Smooth muscle cell (in vitro differentiated cells): Measurements from ENCODE around the gene IPO13. TPM values are rescaled to one million over a fixed set of nuclear protein-coding genes. Genes with fewer than 3 reads are reported as not detected.
A peak's percentile ranks its signal among the peaks of the same experiment; 100 is the strongest.

Experiments
- DNase-seq: peaks from one replicate; lab custom pipeline; 2025; ENCODE audit not compliant: unreplicated experiment; lab: John Stamatoyannopoulos, UW
- H2AFZ ChIP-seq: fragments of 200-600 bp; sonication (generic); 2 replicates; pipeline ENCODE4 v1.6.0; 2016; ENCODE audit warnings: antibody characterized with exemption, low read depth, mild to moderate bottlenecking
- H3F3A ChIP-seq: fragments of 200-600 bp; sonication (generic); 2 replicates; pipeline ENCODE4 v1.6.0; 2017; ENCODE audit warnings: antibody characterized with exemption, low read depth
- H3K27ac ChIP-seq: fragments of 200-600 bp; sonication (generic); 2 replicates; pipeline ENCODE4 v1.5.1; 2016; ENCODE audit warnings: low read depth, mild to moderate bottlenecking
- H3K27me3 ChIP-seq: fragments of 200-600 bp; sonication (generic); 2 replicates; pipeline ENCODE4 v1.6.1; 2016; ENCODE audit warnings: low read depth, mild to moderate bottlenecking
- H3K36me3 ChIP-seq: fragments of 200-600 bp; sonication (generic); 2 replicates; pipeline ENCODE4 v1.5.1; 2016; ENCODE audit warnings: low read depth
- H3K4me1 ChIP-seq: fragments of 200-600 bp; sonication (generic); 2 replicates; pipeline ENCODE4 v1.5.1; 2016; ENCODE audit warnings: low read depth
- H3K4me2 ChIP-seq: fragments of 200-600 bp; sonication (generic); 2 replicates; pipeline ENCODE4 v1.6.0; 2016; ENCODE audit warnings: mild to moderate bottlenecking
- H3K4me3 ChIP-seq: fragments of 200-600 bp; sonication (generic); 2 replicates; pipeline ENCODE4 v1.5.1; 2016; ENCODE audit warnings: mild to moderate bottlenecking
- H3K79me2 ChIP-seq: fragments of 200-600 bp; sonication (generic); 2 replicates; pipeline ENCODE4 v1.6.0; 2016; ENCODE audit warnings: low read depth, mild to moderate bottlenecking
- H3K9ac ChIP-seq: fragments of 200-600 bp; sonication (generic); 2 replicates; pipeline ENCODE4 v1.6.0; 2016; ENCODE audit warnings: low read depth
- H3K9me3 ChIP-seq: fragments of 200-600 bp; sonication (generic); replicated peaks from 2 replicates; pipeline ENCODE4 v1.5.1; 2016; ENCODE audit warnings: low read depth
- H4K20me1 ChIP-seq: fragments of 200-600 bp; sonication (generic); 2 replicates; pipeline ENCODE4 v1.6.0; 2016; ENCODE audit warnings: low read depth
- WGBS: methylation state at CpG from one replicate; pipeline ENCODE4 v1.1.7; 2016; ENCODE audit warnings: low lambda C conversion rate; 5-methylcytosine and 5-hydroxymethylcytosine counted together
- polyA plus RNA-seq: library from polyadenylated mRNA; unstranded; fragments of >200 nt; fragmentation: Nextera tagmentation; extraction: Ambion mirVana; gene quantifications from 2 replicates; pipeline ENCODE4 v1.2.1, GENCODE V29; 2016
- total RNA-seq: library from RNA; depleted of rRNA; stranded (reverse); fragments of >200 nt; gene quantifications from 2 replicates; pipeline ENCODE4 v1.2.3, GENCODE V29; 2014
- TF ChIP-seq, protein P1 (sequence below): fragments of 200-600 bp; sonication (generic); IDR thresholded peaks from 2 replicates; pipeline ENCODE4 v1.5.1; 2017; ENCODE audit warnings: borderline replicate concordance, mild to moderate bottlenecking, antibody characterized with exemption; ENCODE audit not compliant: insufficient read depth, poor library complexity, severe bottlenecking

Gene IPO13
- total and polyA plus RNA-seq, 2 experiments from 2014 or later = 10.4 to 21.2 TPM

DNA sequence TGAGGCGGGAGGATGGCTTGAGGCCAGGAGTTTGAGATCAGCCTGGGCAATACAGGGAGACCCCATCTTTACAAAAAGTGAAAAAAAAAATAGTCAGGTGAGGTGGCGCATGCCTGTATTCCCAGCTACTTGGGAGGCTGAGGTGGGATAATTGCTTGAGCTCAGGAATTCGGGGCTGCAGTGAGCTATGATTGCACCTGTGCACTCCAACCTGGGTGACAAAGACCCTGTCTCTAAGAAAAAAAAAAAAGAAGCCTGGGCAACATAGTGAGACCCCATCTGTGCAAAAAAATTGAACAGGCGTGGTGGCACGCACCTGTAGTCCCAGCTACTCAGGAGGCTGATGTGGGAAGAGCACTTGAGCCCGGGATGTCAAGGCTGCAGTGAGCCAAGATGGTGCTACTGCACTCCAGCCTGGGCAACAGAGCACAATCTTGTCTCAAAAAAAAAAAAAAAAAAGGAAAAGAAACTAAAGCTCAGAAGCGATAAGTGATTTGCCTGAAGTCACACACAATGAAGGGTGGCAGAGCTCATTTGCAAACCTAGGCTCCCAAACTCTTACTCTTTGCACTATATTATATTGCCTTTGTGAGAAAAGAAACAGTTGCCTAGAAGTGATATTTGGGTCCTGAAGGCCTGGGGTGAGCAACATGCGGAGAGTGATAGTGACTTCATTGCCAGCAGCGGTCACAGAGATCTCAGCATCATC lies 46.6 kb downstream of the IPO13 start:
- Histone ChIP-seq H3K9me3 (no peaks in the 10 kb centered on the region), H3K4me1 (peaks cover 11% of the 10 kb centered on the region), H3K36me3 (no peaks in the 10 kb centered on the region), H3K9ac (no peak overlapping the region), H3K4me3 (no peak overlapping the region), H3K27me3 (no peaks in the 10 kb centered on the region), H2AFZ (no peak overlapping the region), H3F3A (peaks cover 10% of the 10 kb centered on the region), H3K27ac (no peak overlapping the region), H3K79me2 (no peaks in the 10 kb centered on the region), H4K20me1 (no peaks in the 10 kb centered on the region), H3K4me2 (no peak overlapping the region)
- WGBS = 93% methylated on average over 9 of the region's 9 CpGs
- TF ChIP-seq, protein P1, sequence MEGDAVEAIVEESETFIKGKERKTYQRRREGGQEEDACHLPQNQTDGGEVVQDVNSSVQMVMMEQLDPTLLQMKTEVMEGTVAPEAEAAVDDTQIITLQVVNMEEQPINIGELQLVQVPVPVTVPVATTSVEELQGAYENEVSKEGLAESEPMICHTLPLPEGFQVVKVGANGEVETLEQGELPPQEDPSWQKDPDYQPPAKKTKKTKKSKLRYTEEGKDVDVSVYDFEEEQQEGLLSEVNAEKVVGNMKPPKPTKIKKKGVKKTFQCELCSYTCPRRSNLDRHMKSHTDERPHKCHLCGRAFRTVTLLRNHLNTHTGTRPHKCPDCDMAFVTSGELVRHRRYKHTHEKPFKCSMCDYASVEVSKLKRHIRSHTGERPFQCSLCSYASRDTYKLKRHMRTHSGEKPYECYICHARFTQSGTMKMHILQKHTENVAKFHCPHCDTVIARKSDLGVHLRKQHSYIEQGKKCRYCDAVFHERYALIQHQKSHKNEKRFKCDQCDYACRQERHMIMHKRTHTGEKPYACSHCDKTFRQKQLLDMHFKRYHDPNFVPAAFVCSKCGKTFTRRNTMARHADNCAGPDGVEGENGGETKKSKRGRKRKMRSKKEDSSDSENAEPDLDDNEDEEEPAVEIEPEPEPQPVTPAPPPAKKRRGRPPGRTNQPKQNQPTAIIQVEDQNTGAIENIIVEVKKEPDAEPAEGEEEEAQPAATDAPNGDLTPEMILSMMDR = no peak
- no peak for DNase-seq

DNA sequence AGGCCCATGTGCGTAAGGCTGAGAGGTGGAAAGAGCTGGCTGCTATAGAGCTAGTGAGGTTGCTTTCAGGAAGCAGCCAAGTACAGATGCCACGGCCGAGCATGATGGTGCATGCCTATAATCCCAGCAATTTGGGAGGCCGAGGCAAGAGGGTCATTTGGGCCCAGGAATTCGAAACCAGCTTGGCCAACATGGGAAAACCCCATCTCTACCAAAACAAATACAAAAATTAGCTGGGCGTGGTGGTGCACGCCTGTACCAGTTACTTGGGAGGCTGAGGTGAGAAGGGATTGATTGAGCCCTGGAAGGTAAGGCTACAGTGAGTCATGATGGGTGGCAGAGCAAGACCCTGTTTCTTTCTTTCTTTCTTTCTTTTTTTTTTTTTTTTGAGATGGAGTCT lies 47.3 kb downstream of the IPO13 start:
- no peaks in the 10 kb centered on the region for H3K36me3 ChIP-seq
- H3K4me2 ChIP-seq = no peak overlapping the region
- no peak overlapping the region for H3K4me3 ChIP-seq
- peaks cover 11% of the 10 kb centered on the region for H3K4me1 ChIP-seq
- H3K79me2 ChIP-seq = no peaks in the 10 kb centered on the region
- TF ChIP-seq, protein P1 = no peak
- WGBS = 93% methylated on average over 7 of the region's 7 CpGs
- H3K9ac ChIP-seq = no peak overlapping the region
- no peak for DNase-seq
- no peaks in the 10 kb centered on the region for H4K20me1 ChIP-seq
- H3K27me3 ChIP-seq = no peaks in the 10 kb centered on the region
- no peak overlapping the region for H2AFZ ChIP-seq
- H3K27ac ChIP-seq = no peak overlapping the region
- no peaks in the 10 kb centered on the region for H3K9me3 ChIP-seq
- peaks cover 10% of the 10 kb centered on the region for H3F3A ChIP-seq

DNA sequence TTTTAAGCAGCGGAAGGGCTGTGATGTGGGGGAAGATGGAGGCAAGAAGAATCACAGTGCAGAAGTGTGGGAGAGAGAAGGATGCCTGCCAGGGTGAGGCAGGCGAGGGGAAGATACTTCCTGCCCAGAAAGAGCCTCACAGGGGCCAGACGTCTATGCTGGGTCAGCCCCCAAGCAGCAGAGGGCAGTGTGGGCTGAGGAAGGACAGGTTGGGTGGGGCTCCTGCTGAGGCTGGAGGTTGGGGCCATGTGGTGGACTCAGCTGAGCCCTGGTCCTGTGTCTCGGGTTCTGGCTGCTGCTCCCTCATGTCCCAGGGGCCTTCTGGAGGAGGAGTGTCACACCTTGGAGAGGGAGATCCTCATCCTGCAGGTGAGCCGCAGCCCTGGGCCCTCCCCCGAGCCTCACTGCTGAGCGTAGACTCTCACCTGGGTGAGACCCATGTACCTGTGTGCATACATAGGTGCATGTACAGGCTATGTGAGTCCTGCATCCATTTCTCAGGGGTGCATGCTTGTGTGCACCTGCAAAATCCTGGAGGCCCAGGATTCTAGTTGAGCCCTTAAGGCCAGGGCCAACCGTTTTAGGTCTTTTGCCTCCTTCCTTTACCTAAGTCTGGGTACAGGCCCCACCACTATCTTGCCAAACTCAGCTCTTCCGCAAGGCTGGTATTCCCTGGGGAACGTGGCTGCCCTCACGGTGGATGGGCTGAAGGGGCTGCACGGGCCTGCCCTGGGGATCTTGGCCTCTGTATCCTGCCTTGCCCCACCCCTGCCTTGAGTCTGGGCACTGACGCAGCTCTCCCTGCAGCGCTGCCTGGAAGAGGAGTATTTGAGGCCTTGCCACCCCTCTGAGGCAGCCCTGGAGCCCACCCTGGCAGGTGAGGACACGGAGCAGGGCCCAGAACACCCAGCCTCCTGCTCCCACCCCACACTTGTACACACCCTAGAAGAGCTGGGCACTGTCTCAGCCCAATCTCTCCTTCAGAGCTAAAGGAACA lies 48.3 kb downstream of the IPO13 start:
- Histone ChIP-seq H4K20me1 (no peaks in the 10 kb centered on the region), H3K4me3 (no peak overlapping the region), H3K27me3 (no peaks in the 10 kb centered on the region), H3K27ac (no peak overlapping the region), H2AFZ (no peak overlapping the region), H3F3A (peaks cover 10% of the 10 kb centered on the region), H3K9ac (no peak overlapping the region), H3K4me2 (no peak overlapping the region), H3K36me3 (no peaks in the 10 kb centered on the region), H3K79me2 (no peaks in the 10 kb centered on the region), H3K4me1 (peaks cover 11% of the 10 kb centered on the region), H3K9me3 (no peaks in the 10 kb centered on the region)
- no peak for DNase-seq
- WGBS = 80% methylated on average over 15 of the region's 15 CpGs
- TF ChIP-seq, protein P1 = peak; percentile 11
